ENCODE results near the gene PCYT2.

Gene PCYT2

GRCh38 chr17:81899514-81900166 lies 11.6 kb downstream of the PCYT2 start:
- H3K27me3 ChIP-seq (replicated peaks), result no peaks in the 10 kb centered on the region
- no peak overlapping the region for H3K4me3 ChIP-seq (ENCODE audit: low read depth, low read length)
- peaks cover 13% of the 10 kb centered on the region for H3K36me3 ChIP-seq (replicated peaks)
- no peak for TF ChIP-seq CTCF (IDR thresholded peaks at IDR 0.05; ENCODE audit: low read depth, low read length, missing control alignments)
- H3K27ac ChIP-seq, result no peak overlapping the region
- no peak for DNase-seq
- in situ Hi-C loops (cut with HindIII; ENCODE audit: low pct_ligation_motif_present, low sequenced_read_pairs), result no loop called here

GRCh38 chr17:81898885-81899284 lies 12.3 kb downstream of the PCYT2 start:
- Histone ChIP-seq H3K4me3 (ENCODE audit: low read depth, low read length) (no peak overlapping the region), H3K36me3 (replicated peaks) (peaks cover 13% of the 10 kb centered on the region), H3K27ac (peak overlapping the region; percentile 84), H3K27me3 (replicated peaks) (no peaks in the 10 kb centered on the region)
- DNase-seq, result no peak
- no peak for TF ChIP-seq CTCF (IDR thresholded peaks at IDR 0.05; ENCODE audit: low read depth, low read length, missing control alignments)
- in situ Hi-C loops (cut with HindIII; ENCODE audit: low pct_ligation_motif_present, low sequenced_read_pairs), result no loop called here

- peak; percentile 93 for DNase-seq
Observed at GRCh38 chr17:81898029-81898866, 13.0 kb downstream of the PCYT2 start.

GRCh38 chr17:81895400-81895799 lies 15.8 kb downstream of the PCYT2 start:
- no peak for DNase-seq
- TF ChIP-seq CTCF (IDR thresholded peaks at IDR 0.05; ENCODE audit: low read depth, low read length, missing control alignments), result no peak
- H3K36me3 ChIP-seq (replicated peaks), result peaks cover 13% of the 10 kb centered on the region
- no peak overlapping the region for H3K27ac ChIP-seq
- no peak overlapping the region for H3K4me3 ChIP-seq (ENCODE audit: low read depth, low read length)
- in situ Hi-C loops (cut with HindIII; ENCODE audit: low pct_ligation_motif_present, low sequenced_read_pairs), result no loop called here
- H3K27me3 ChIP-seq (replicated peaks), result no peaks in the 10 kb centered on the region

More at GRCh38 chr17:81898029-81898866, 13.0 kb downstream of the PCYT2 start:
- H3K27ac ChIP-seq, result peak overlapping the region; percentile 84
- H3K27me3 ChIP-seq (replicated peaks), result no peaks in the 10 kb centered on the region
- TF ChIP-seq CTCF (IDR thresholded peaks at IDR 0.05; ENCODE audit: low read depth, low read length, missing control alignments), result no peak
- no peak overlapping the region for H3K4me3 ChIP-seq (ENCODE audit: low read depth, low read length)
- H3K36me3 ChIP-seq (replicated peaks), result peaks cover 13% of the 10 kb centered on the region
- in situ Hi-C loops (cut with HindIII; ENCODE audit: low pct_ligation_motif_present, low sequenced_read_pairs), result no loop called here

- no peak for DNase-seq
- TF ChIP-seq CTCF (IDR thresholded peaks at IDR 0.05; ENCODE audit: low read depth, low read length, missing control alignments), result no peak
- Histone ChIP-seq H3K4me3 (ENCODE audit: low read depth, low read length) (peak overlapping the region; percentile 79), H3K36me3 (replicated peaks) (peaks cover 40% of the 10 kb centered on the region), H3K27ac (peak overlapping the region; percentile 82), H3K27me3 (replicated peaks) (no peaks in the 10 kb centered on the region)
- in situ Hi-C loops (cut with HindIII; ENCODE audit: low pct_ligation_motif_present, low sequenced_read_pairs), result no loop called here
Observed at GRCh38 chr17:81891303-81891552, 20.0 kb downstream of the PCYT2 start.
